ENCODE results near the gene APOBEC3A. TPM values are rescaled to one million over a fixed set of nuclear protein-coding genes. Genes with fewer than 3 reads are reported as not detected.
A peak's percentile ranks its signal among the peaks of the same experiment; 100 is the strongest.

APOBEC3A gene
- 1 to 10 TPM in 3 of 9 donors, under 1 TPM in 3, not detected in 3; 0.36 to 7.7 (median 1.4) TPM for total RNA-seq
- polyA plus RNA-seq, result 1 to 10 TPM in 1 of 2 donors, under 1 TPM in 1; 0.58 to 1.4 TPM
- long read RNA-seq, donor 1, result 0 reads
- long read RNA-seq, donor 2, partial matches to known transcripts, result 0 of 1 reads
- long read RNA-seq, donor 2, other reads (novel, unspliced or antisense), result 0 of 1 reads
- long read RNA-seq, donor 3, result 0 reads

DNA sequence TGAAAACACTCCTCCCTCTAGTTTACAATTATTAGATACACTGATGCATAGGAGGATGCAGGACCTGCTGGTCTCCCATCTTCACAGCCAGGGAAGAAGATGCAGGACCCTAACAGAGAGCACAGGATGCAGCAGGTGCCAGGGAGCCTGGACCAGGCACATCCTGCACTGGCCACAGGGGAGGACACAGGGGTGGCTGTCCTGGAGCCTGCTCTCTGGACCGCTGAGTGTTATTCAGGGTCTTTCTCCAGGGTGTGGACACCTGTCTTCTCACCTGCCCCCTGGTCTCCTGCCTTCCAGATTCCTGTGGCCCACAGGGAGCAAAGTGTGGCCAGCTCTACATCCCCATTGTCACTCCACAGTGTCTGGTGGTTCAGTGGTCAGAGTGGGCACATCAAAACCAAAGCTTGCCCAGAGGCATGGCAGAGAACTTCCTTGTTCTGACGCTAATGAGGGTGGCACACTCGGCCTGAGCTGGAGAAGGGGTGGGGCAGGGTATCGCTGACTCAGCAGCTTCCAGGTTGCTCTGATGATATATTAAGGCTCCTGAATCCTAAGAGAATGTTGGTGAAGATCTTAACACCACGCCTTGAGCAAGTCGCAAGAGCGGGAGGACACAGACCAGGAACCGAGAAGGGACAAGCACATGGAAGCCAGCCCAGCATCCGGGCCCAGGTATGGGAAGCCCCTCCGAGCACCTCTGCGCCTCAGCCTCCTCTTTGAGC lies at the start of gene APOBEC3A:
TSS of gene APOBEC3A (plus strand) at position 564 of the 725 bp plus-strand sequence. CDS start at position 647, 83 bp downstream.
- no peaks in the 10 kb centered on the region for H3K9me3 ChIP-seq
- no peaks in the 10 kb centered on the region for H3K36me3 ChIP-seq
- peak within 1 kb of the TSS in 1 of 12 donors; percentile 57 for H3K27ac ChIP-seq
- no peak within 1 kb of the TSS for H3K4me3 ChIP-seq
- DNase-seq (peak in 2 of 5 donors; percentile 52 to 55), ATAC-seq (peak in 2 of 4 donors; percentile 41 to 50)
- H3K27me3 ChIP-seq, result no peaks in the 10 kb centered on the region
- TF ChIP-seq, protein P1, sequence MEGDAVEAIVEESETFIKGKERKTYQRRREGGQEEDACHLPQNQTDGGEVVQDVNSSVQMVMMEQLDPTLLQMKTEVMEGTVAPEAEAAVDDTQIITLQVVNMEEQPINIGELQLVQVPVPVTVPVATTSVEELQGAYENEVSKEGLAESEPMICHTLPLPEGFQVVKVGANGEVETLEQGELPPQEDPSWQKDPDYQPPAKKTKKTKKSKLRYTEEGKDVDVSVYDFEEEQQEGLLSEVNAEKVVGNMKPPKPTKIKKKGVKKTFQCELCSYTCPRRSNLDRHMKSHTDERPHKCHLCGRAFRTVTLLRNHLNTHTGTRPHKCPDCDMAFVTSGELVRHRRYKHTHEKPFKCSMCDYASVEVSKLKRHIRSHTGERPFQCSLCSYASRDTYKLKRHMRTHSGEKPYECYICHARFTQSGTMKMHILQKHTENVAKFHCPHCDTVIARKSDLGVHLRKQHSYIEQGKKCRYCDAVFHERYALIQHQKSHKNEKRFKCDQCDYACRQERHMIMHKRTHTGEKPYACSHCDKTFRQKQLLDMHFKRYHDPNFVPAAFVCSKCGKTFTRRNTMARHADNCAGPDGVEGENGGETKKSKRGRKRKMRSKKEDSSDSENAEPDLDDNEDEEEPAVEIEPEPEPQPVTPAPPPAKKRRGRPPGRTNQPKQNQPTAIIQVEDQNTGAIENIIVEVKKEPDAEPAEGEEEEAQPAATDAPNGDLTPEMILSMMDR (IDR thresholded peaks at IDR 0.05), result no peak
- TF ChIP-seq POLR2A (IDR thresholded peaks at IDR 0.05), result no peak
- peaks cover 0 to 34% (median 0%) of the 10 kb centered on the region in 12 donors for H3K4me1 ChIP-seq
- intact Hi-C loops (cut with DNase I), result no loop called here
- 85 to 94% (median 85%) methylated on average over 8 to 11 of the region's 11 CpGs for WGBS, 4 donors

DNA sequence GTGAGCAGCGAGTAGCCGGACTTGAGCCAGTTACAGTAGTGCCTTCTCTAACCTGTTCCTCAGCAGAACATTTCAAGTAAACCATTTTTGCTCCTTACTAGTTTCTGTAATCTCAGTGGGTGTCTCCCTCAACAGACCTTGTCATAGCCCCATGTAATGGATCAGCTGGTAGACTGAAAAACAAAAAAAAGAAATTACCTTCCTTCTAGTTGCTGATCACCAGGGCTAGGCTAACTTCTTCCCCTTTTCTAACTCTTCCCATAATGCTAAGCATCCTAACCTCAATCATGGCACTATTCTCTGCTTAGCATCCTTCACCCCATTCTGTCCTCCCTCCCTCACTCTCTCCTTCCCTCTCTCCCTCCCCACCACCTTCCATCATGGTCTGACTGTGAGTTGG lies 49.6 kb upstream of the APOBEC3A start:
- DNase-seq (no peak), ATAC-seq (no peak)
- no peak overlapping the region for H3K27ac ChIP-seq
- peaks cover 0 to 16% (median 0%) of the 10 kb centered on the region in 9 donors for H3K27me3 ChIP-seq
- 80 to 92% (median 89%) methylated on average over 2 of the region's 2 CpGs for WGBS, 4 donors
- TF ChIP-seq POLR2A (IDR thresholded peaks at IDR 0.05), result no peak
- TF ChIP-seq, protein P1 (IDR thresholded peaks at IDR 0.05), result no peak
- no peaks in the 10 kb centered on the region for H3K4me1 ChIP-seq
- intact Hi-C loops (cut with DNase I), result no loop called here
- H3K36me3 ChIP-seq, result no peaks in the 10 kb centered on the region
- no peak overlapping the region for H3K4me3 ChIP-seq
- H3K9me3 ChIP-seq, result peaks cover 0 to 3% (median 0%) of the 10 kb centered on the region in 12 donors

DNA sequence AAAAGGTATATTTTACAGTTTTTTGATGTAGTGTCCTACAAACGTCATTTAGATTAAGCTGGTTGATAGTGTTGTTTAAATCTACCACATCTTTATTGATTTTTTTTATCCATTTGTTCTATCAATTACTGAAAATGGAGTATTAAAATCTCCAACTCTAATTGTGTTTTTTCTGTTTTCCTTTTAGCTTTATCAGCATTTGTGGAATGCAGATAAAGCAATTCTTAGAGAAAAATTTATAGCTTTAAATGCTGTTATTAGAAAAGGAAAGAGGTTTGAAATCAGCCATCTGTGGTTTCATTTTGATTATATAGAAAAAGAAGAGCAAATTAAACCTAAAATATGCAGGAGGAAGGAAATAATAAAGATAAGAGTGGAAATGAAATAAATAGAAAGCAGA lies 46.0 kb upstream of the APOBEC3A start:
- no peaks in the 10 kb centered on the region for H3K4me1 ChIP-seq
- no peak overlapping the region for H3K4me3 ChIP-seq
- H3K27me3 ChIP-seq, result peaks cover 0 to 16% (median 0%) of the 10 kb centered on the region in 9 donors
- H3K27ac ChIP-seq, result no peak overlapping the region
- WGBS, 4 donors, result 52 to 67% (median 56%) methylated on average over 1 of the region's 1 CpG
- intact Hi-C loops (cut with DNase I), result no loop called here
- no peaks in the 10 kb centered on the region for H3K36me3 ChIP-seq
- TF ChIP-seq POLR2A (IDR thresholded peaks at IDR 0.05), result no peak
- TF ChIP-seq, protein P1 (IDR thresholded peaks at IDR 0.05), result no peak
- ATAC-seq, result no peak
- DNase-seq, result no peak
- H3K9me3 ChIP-seq, result no peaks in the 10 kb centered on the region

DNA sequence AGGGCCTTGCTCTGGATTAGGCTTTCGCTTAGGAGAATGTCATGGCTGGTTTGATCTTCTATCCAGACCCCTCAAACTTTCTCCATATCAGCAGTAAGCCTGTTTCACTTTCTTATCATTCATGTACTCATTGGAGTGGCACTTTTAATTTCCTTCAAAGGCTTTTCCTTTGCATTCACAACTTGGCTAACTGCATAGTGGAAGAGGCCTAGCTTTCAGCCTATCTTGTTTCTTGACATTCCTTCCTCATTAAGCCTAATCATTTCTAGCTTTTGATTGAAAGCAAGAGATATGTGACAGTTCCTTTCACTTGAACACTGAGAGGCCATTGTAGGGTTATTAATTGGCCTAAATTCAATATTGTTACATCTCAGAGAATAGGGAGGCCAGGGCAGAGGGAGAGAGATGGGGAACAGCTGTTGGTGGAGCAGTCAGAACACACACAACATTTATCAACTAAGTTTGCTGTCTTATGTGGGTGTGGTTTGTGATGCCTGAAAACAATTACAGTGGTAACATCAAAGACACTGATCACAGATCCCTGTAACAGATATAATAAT lies 37.7 kb upstream of the APOBEC3A start:
- DNase-seq (no peak), ATAC-seq (no peak)
- H3K27ac ChIP-seq, result no peak overlapping the region
- H3K4me3 ChIP-seq, result no peak overlapping the region
- 78 to 92% (median 89%) methylated on average over 1 of the region's 1 CpG for WGBS, 4 donors
- H3K4me1 ChIP-seq, result peaks cover 0 to 15% (median 10%) of the 10 kb centered on the region in 12 donors
- intact Hi-C loops (cut with DNase I), result loop anchor here in 3 of 10 donors (5.0 to 10.0 kb wide), 3 partner anchors 37 to 135 kb away; partner anchors contain the start of gene CBX6 (in 1 of the 3)
- H3K36me3 ChIP-seq, result no peaks in the 10 kb centered on the region
- TF ChIP-seq, protein P1 (IDR thresholded peaks at IDR 0.05), result no peak
- TF ChIP-seq POLR2A (IDR thresholded peaks at IDR 0.05), result no peak
- H3K27me3 ChIP-seq, result peaks cover 0 to 3% (median 0%) of the 10 kb centered on the region in 9 donors
- no peaks in the 10 kb centered on the region for H3K9me3 ChIP-seq
